ENCODE measurements around the gene SMIM20.

Gene SMIM20

DNA sequence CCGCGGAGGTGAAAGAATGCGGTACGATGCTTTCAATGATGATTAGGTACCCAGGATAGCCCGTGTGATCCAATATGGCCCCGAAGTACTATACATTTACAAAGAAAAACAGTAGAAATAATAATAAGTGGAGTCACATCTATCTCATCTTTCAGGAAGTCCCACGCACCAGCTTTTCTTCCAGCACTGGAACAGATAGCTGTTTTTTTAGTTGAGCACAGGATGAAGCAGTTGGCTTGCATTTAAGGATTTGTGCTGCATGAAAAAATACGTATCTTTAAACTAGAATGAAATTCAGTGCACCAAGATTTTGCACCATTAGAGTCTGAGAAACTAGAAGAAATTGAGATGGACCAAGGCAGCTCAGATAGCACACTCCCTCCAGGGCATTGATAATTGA, 44.1 kb downstream of the SMIM20 start:
- H3K9me3 ChIP-seq (ENCODE audit: insufficient read depth, low read length, severe bottlenecking) = no peaks in the 10 kb centered on the region
- no peak overlapping the region for H3K4me2 ChIP-seq (ENCODE audit: insufficient read depth, low read length)
- TF ChIP-seq, protein P1, sequence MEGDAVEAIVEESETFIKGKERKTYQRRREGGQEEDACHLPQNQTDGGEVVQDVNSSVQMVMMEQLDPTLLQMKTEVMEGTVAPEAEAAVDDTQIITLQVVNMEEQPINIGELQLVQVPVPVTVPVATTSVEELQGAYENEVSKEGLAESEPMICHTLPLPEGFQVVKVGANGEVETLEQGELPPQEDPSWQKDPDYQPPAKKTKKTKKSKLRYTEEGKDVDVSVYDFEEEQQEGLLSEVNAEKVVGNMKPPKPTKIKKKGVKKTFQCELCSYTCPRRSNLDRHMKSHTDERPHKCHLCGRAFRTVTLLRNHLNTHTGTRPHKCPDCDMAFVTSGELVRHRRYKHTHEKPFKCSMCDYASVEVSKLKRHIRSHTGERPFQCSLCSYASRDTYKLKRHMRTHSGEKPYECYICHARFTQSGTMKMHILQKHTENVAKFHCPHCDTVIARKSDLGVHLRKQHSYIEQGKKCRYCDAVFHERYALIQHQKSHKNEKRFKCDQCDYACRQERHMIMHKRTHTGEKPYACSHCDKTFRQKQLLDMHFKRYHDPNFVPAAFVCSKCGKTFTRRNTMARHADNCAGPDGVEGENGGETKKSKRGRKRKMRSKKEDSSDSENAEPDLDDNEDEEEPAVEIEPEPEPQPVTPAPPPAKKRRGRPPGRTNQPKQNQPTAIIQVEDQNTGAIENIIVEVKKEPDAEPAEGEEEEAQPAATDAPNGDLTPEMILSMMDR (IDR thresholded peaks at IDR 0.05; ENCODE audit: borderline replicate concordance, extremely low read depth, low read length, poor library complexity, severe bottlenecking) = no peak
- no peak for TF ChIP-seq EZH2 (IDR thresholded peaks at IDR 0.05; ENCODE audit: borderline replicate concordance, low read depth, low read length, severe bottlenecking)
- DNase-seq = no peak
- H3K36me3 ChIP-seq (ENCODE audit: insufficient read depth, low read length) = no peaks in the 10 kb centered on the region
- H3K79me2 ChIP-seq (ENCODE audit: insufficient read depth, low read length) = no peaks in the 10 kb centered on the region
- H3K4me3 ChIP-seq (ENCODE audit: low read depth in 1 of 2, low read length in 2 of 2) = no peak overlapping the region
- no peaks in the 10 kb centered on the region for H3K27me3 ChIP-seq (ENCODE audit: insufficient read depth, low read length, poor library complexity)
- H4K20me1 ChIP-seq (ENCODE audit: insufficient read depth, low read length) = no peaks in the 10 kb centered on the region
- no peak for ATAC-seq (ENCODE audit: insufficient read depth, low read depth)
- no peak overlapping the region for H3K27ac ChIP-seq (ENCODE audit: low read length)
- no peak overlapping the region for H3K9ac ChIP-seq (ENCODE audit: low read depth, low read length)
- H2AFZ ChIP-seq (ENCODE audit: low read depth, low read length) = no peak overlapping the region
- H3K4me1 ChIP-seq (ENCODE audit: insufficient read depth, low read length) = no peaks in the 10 kb centered on the region

DNA sequence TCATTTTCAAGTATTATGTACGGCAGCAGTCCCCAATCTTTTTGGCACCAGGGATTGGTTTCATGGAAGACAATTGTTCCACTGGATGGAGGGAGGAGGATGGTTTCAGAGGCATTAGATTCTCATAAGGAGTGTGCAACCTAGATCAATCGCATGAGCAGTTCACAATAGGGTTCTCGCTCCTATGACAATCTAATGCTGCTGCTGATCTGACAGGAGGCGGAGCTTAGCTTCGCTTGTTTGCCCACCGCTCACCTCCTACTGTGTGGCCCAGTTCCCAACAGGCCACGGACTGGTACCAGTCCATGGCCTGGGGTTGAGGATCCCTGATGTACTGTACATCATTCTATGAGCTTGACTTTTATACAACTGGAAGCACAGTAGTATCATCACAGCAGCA, 48.4 kb downstream of the SMIM20 start:
- H3K9me3 ChIP-seq (ENCODE audit: insufficient read depth, low read length, severe bottlenecking) = no peaks in the 10 kb centered on the region
- no peak for ATAC-seq (ENCODE audit: insufficient read depth, low read depth)
- no peaks in the 10 kb centered on the region for H3K4me1 ChIP-seq (ENCODE audit: insufficient read depth, low read length)
- no peak overlapping the region for H3K9ac ChIP-seq (ENCODE audit: low read depth, low read length)
- no peaks in the 10 kb centered on the region for H4K20me1 ChIP-seq (ENCODE audit: insufficient read depth, low read length)
- H2AFZ ChIP-seq (ENCODE audit: low read depth, low read length) = no peak overlapping the region
- H3K27me3 ChIP-seq (ENCODE audit: insufficient read depth, low read length, poor library complexity) = no peaks in the 10 kb centered on the region
- H3K79me2 ChIP-seq (ENCODE audit: insufficient read depth, low read length) = no peaks in the 10 kb centered on the region
- H3K4me2 ChIP-seq (ENCODE audit: insufficient read depth, low read length) = no peak overlapping the region
- DNase-seq = no peak
- no peak for TF ChIP-seq EZH2 (IDR thresholded peaks at IDR 0.05; ENCODE audit: borderline replicate concordance, low read depth, low read length, severe bottlenecking)
- TF ChIP-seq, protein P1 (IDR thresholded peaks at IDR 0.05; ENCODE audit: borderline replicate concordance, extremely low read depth, low read length, poor library complexity, severe bottlenecking) = no peak
- H3K4me3 ChIP-seq (ENCODE audit: low read depth in 1 of 2, low read length in 2 of 2) = no peak overlapping the region
- H3K27ac ChIP-seq (ENCODE audit: low read length) = no peak overlapping the region
- H3K36me3 ChIP-seq (ENCODE audit: insufficient read depth, low read length) = no peaks in the 10 kb centered on the region

DNA sequence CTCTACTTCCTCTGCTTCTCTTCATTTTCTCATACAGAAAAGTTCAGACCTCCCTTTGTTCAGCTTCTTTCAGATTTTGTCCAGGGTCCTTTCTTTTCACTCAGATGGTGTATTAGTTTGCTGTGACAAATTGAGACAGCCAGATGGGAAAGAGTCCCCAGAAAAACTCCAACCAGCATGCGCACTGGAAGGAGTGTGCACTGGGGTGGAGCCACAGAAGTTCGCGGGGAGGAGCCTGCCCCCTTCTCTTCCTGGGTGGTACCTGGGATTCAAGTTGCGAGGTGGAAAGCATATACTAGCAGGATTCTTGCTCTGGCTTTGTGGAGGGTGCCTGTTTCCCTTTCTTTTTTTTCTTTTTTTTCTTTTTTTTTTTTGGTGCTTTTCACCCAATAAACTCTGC, 51.6 kb downstream of the SMIM20 start:
- Histone ChIP-seq H4K20me1 (ENCODE audit: insufficient read depth, low read length) (no peaks in the 10 kb centered on the region), H3K27me3 (ENCODE audit: insufficient read depth, low read length, poor library complexity) (no peaks in the 10 kb centered on the region), H3K9me3 (ENCODE audit: insufficient read depth, low read length, severe bottlenecking) (no peaks in the 10 kb centered on the region), H2AFZ (ENCODE audit: low read depth, low read length) (no peak overlapping the region), H3K79me2 (ENCODE audit: insufficient read depth, low read length) (no peaks in the 10 kb centered on the region), H3K4me3 (ENCODE audit: low read depth in 1 of 2, low read length in 2 of 2) (no peak overlapping the region), H3K36me3 (ENCODE audit: insufficient read depth, low read length) (no peaks in the 10 kb centered on the region), H3K9ac (ENCODE audit: low read depth, low read length) (no peak overlapping the region), H3K27ac (ENCODE audit: low read length) (no peak overlapping the region), H3K4me2 (ENCODE audit: insufficient read depth, low read length) (no peak overlapping the region), H3K4me1 (ENCODE audit: insufficient read depth, low read length) (no peaks in the 10 kb centered on the region)
- no peak for DNase-seq
- no peak for ATAC-seq (ENCODE audit: insufficient read depth, low read depth)
- TF ChIP-seq EZH2 (IDR thresholded peaks at IDR 0.05; ENCODE audit: borderline replicate concordance, low read depth, low read length, severe bottlenecking) = no peak
- TF ChIP-seq, protein P1 (IDR thresholded peaks at IDR 0.05; ENCODE audit: borderline replicate concordance, extremely low read depth, low read length, poor library complexity, severe bottlenecking) = no peak

DNA sequence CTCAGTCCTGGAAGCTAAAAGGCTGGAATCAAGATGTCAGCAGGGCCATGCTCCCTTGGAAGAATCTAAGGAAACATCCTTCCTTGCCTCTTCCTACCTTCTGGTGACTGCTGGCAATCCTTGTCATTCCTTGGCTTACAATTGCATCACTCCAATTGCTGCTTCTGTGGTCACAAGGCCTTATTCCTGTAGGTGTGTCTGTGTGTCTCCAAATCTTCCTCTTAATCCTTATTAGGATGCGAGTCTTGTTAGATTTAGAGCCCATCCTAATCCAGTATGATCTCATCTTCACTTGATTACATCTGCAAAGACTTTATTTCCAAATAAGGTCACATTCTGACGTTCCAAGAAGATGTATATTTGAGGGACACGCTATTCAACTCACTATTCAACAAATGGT, 52.2 kb downstream of the SMIM20 start:
- no peaks in the 10 kb centered on the region for H3K9me3 ChIP-seq (ENCODE audit: insufficient read depth, low read length, severe bottlenecking)

More for the DNA sequence above, 52.2 kb downstream of the SMIM20 start:
- Histone ChIP-seq H2AFZ (ENCODE audit: low read depth, low read length) (no peak overlapping the region), H3K4me1 (ENCODE audit: insufficient read depth, low read length) (no peaks in the 10 kb centered on the region), H3K27me3 (ENCODE audit: insufficient read depth, low read length, poor library complexity) (no peaks in the 10 kb centered on the region), H3K79me2 (ENCODE audit: insufficient read depth, low read length) (no peaks in the 10 kb centered on the region), H3K4me2 (ENCODE audit: insufficient read depth, low read length) (no peak overlapping the region), H3K4me3 (ENCODE audit: low read depth in 1 of 2, low read length in 2 of 2) (no peak overlapping the region), H3K27ac (ENCODE audit: low read length) (no peak overlapping the region), H3K36me3 (ENCODE audit: insufficient read depth, low read length) (no peaks in the 10 kb centered on the region), H3K9ac (ENCODE audit: low read depth, low read length) (no peak overlapping the region), H4K20me1 (ENCODE audit: insufficient read depth, low read length) (no peaks in the 10 kb centered on the region)
- TF ChIP-seq, protein P1 (IDR thresholded peaks at IDR 0.05; ENCODE audit: borderline replicate concordance, extremely low read depth, low read length, poor library complexity, severe bottlenecking) = no peak
- no peak for TF ChIP-seq EZH2 (IDR thresholded peaks at IDR 0.05; ENCODE audit: borderline replicate concordance, low read depth, low read length, severe bottlenecking)
- DNase-seq = no peak
- ATAC-seq (ENCODE audit: insufficient read depth, low read depth) = no peak
